Erythroblast (primary cell): ENCODE data around the gene GARIN5A.
"Not testable (repeated sequence)": the region's sequence is repeated elsewhere in the genome, so short reads cannot be mapped to it uniquely, and the experiment has no call there.

ENCODE experiments used
- DNase-seq, 2 experiments: peaks; one replicate each; lab custom pipeline; 2025; lab: John Stamatoyannopoulos, UW
- GATA1 ChIP-seq: IDR thresholded peaks from 2 replicates; pipeline ENCODE4 v1.6.1; 2011; ENCODE audit warnings: low read depth, mild to moderate bottlenecking, control low read depth, low read length, moderate library complexity
- POLR2A ChIP-seq: IDR thresholded peaks from 2 replicates; pipeline ENCODE4 v1.6.1; 2011; ENCODE audit warnings: mild to moderate bottlenecking, low read length

Gene GARIN5A

GRCh38 chr19:50475736-50476223, 868 bp downstream of the GARIN5A start:
- TF ChIP-seq POLR2A (no peak), GATA1 (no peak)
- DNase-seq = no peak

GRCh38 chr19:50475101-50475568, 1.5 kb downstream of the GARIN5A start:
- DNase-seq = no peak

GRCh38 chr19:50473336-50473735, 3.3 kb downstream of the GARIN5A start:
- not testable (repeated sequence) for DNase-seq

More at GRCh38 chr19:50475101-50475568, 1.5 kb downstream of the GARIN5A start:
- TF ChIP-seq POLR2A (no peak), GATA1 (no peak)

- DNase-seq = no peak
- TF ChIP-seq GATA1 = no peak
- no peak for TF ChIP-seq POLR2A
Measured at GRCh38 chr19:50468818-50469217, 7.8 kb downstream of the GARIN5A start.

GRCh38 chr19:50467566-50467965, 9.1 kb downstream of the GARIN5A start:
- TF ChIP-seq POLR2A (no peak), GATA1 (no peak)
- no peak for DNase-seq

GRCh38 chr19:50466706-50467039, 10.0 kb downstream of the GARIN5A start:
- TF ChIP-seq POLR2A (no peak), GATA1 (no peak)
- DNase-seq = no peak

GRCh38 chr19:50465986-50466705, 10.5 kb downstream of the GARIN5A start:
- DNase-seq = peak; percentile 77 to 81
- TF ChIP-seq GATA1 = no peak
- no peak for TF ChIP-seq POLR2A

GRCh38 chr19:50465000-50465399, 11.6 kb downstream of the GARIN5A start:
- TF ChIP-seq GATA1 = no peak
- DNase-seq = no peak

- no peak for DNase-seq
- no peak for TF ChIP-seq GATA1
Measured at GRCh38 chr19:50464348-50464747, 12.3 kb downstream of the GARIN5A start.

GRCh38 chr19:50462970-50463369, 13.7 kb downstream of the GARIN5A start:
- no peak for DNase-seq
- TF ChIP-seq GATA1 = no peak
- no peak for TF ChIP-seq POLR2A

GRCh38 chr19:50461066-50461875, 15.4 kb downstream of the GARIN5A start:
- no peak for TF ChIP-seq POLR2A
- no peak for TF ChIP-seq GATA1
- DNase-seq = peak; percentile 64 to 72

- TF ChIP-seq POLR2A (no peak), GATA1 (no peak)
- DNase-seq = no peak
Measured at GRCh38 chr19:50460161-50460765, 16.4 kb downstream of the GARIN5A start.

- DNase-seq = no peak
- TF ChIP-seq POLR2A (no peak), GATA1 (no peak)
Measured at GRCh38 chr19:50459638-50460037, 17.0 kb downstream of the GARIN5A start.

- no peak for TF ChIP-seq GATA1
- TF ChIP-seq POLR2A = no peak
- no peak for DNase-seq
Measured at GRCh38 chr19:50459067-50459456, 17.6 kb downstream of the GARIN5A start.
